ENCODE results near the gene HOXD9. TPM values are rescaled to one million over a fixed set of nuclear protein-coding genes. Genes with fewer than 3 reads are reported as not detected.

The HOXD9 gene
- polyA plus RNA-seq, 1 of the 3 experiments (the other 2 are of a cell fraction), result 4.8 TPM

GRCh38 chr2:176129813-176130146 is 7.3 kb downstream of the HOXD9 start (continued):
- no peak for TF ChIP-seq MEF2A (IDR thresholded peaks at IDR 0.05; ENCODE audit: borderline replicate concordance, low read depth)
- TF ChIP-seq FOSL2 (IDR thresholded peaks at IDR 0.05; ENCODE audit: borderline replicate concordance, low read depth), result no peak

- POLR2A ChIA-PET, result interaction anchor here (0.9 to 6.3 kb wide), 9 partner anchors 8 to 700 kb away, joined by 3 to 45 read pairs (median 7); partner anchors contain the start of gene HOXD9
- CTCF ChIA-PET, result interaction anchor here (1.0 to 26.1 kb wide), 12 partner anchors 8 to 1019 kb away, joined by 3 to 1047 read pairs (median 9); no protein-coding TSS in a partner anchor
- Histone ChIP-seq H3K9me3 (no peaks in the 10 kb centered on the region), H3K9me2 (no peaks in the 10 kb centered on the region), H3K9ac (peak overlapping the region; percentile 66), H3K27ac (ENCODE audit: low read depth in 2 of 2, low read length in 1 of 2) (peak overlapping the region; percentile 62 to 63), H3K27me3 (ENCODE audit: insufficient read depth) (no peaks in the 10 kb centered on the region), H3K4me1 (ENCODE audit: control insufficient read depth in 1 of 2, insufficient read depth in 2 of 2, low read depth in 1 of 2, low read length in 1 of 2) (peaks cover 30 to 38% of the 10 kb centered on the region in 2 experiments), H3F3A (replicated peaks; ENCODE audit: insufficient read depth) (peaks cover 24% of the 10 kb centered on the region), H3K36me3 (replicated peaks in 1 of 2; ENCODE audit: control insufficient read depth in 1 of 2, insufficient read depth in 2 of 2, low read length in 1 of 2) (no peaks in the 10 kb centered on the region), H3K4me3 (ENCODE audit: low read depth in 2 of 2, low read length in 1 of 2) (peak overlapping the region; percentile 69), H3K79me2 (ENCODE audit: insufficient read depth) (peaks cover 10% of the 10 kb centered on the region), H4K20me1 (ENCODE audit: insufficient read depth) (no peaks in the 10 kb centered on the region), H2AFZ (ENCODE audit: low read depth) (peak overlapping the region; percentile 53; the same call in 1 of the 2 replicates), H3K4me2 (peak overlapping the region; percentile 81)
- 18% methylated on average over 20 of the region's 100 CpGs for WGBS (ENCODE audit: low lambda C conversion rate)
- TF ChIP-seq EP300 (IDR thresholded peaks at IDR 0.05; ENCODE audit: borderline replicate concordance in 1 of 2, low read depth in 1 of 2, low read length in 1 of 2), result 0 out of 4 replicates have a peak, but pooled peaks of 1 of the 2 experiments have one; percentile 5
- peak; percentile 5; the same call in 1 of the 2 replicates for TF ChIP-seq MXI1 (IDR thresholded peaks at IDR 0.05; ENCODE audit: low read depth, low read length)
- TF ChIP-seq EZH2phosphoT487 (IDR thresholded peaks at IDR 0.05; ENCODE audit: borderline replicate concordance, low read depth), result no peak
- no peak for TF ChIP-seq FOXM1 (IDR thresholded peaks at IDR 0.05; ENCODE audit: low read depth)
- TF ChIP-seq YY1 (IDR thresholded peaks at IDR 0.05; ENCODE audit: low read depth), result no peak
- TF ChIP-seq ZBTB33 (IDR thresholded peaks at IDR 0.05; ENCODE audit: borderline replicate concordance, low read depth), result no peak
- TF ChIP-seq RXRA (IDR thresholded peaks at IDR 0.05; ENCODE audit: borderline replicate concordance, low read depth), result no peak
- no peak for TF ChIP-seq RCOR1 (IDR thresholded peaks at IDR 0.05; ENCODE audit: low read length)
- no peak for TF ChIP-seq GATA2 (CRISPR knock-in tag; IDR thresholded peaks at IDR 0.05)
- TF ChIP-seq TAF1 (IDR thresholded peaks at IDR 0.05; ENCODE audit: borderline replicate concordance, low read depth, low read length), result no peak
- TF ChIP-seq REST (IDR thresholded peaks at IDR 0.05; ENCODE audit: low read depth, low read length), result no peak
- TF ChIP-seq NFIC (IDR thresholded peaks at IDR 0.05; ENCODE audit: borderline replicate concordance), result no peak
- peak; percentile 42 for TF ChIP-seq PBX3 (IDR thresholded peaks at IDR 0.05)
- no peak; the same call in 1 of the 2 replicates for TF ChIP-seq POLR2AphosphoS5 (IDR thresholded peaks at IDR 0.05; ENCODE audit: low read depth, low read length)
- 0 out of 2 replicates have a peak, but pooled peaks have one; percentile 17 for TF ChIP-seq CTCF (IDR thresholded peaks at IDR 0.05)
- no peak for TF ChIP-seq RFX5 (IDR thresholded peaks at IDR 0.05; ENCODE audit: low read length)
- TF ChIP-seq TEAD4 (IDR thresholded peaks at IDR 0.05; ENCODE audit: borderline replicate concordance, insufficient read depth), result no peak
- peak; percentile 57 for TF ChIP-seq NRF1 (IDR thresholded peaks at IDR 0.05; ENCODE audit: low read depth, low read length)
- TF ChIP-seq FOSL2 (IDR thresholded peaks at IDR 0.05; ENCODE audit: borderline replicate concordance, low read depth), result no peak
- peak; percentile 80 for DNase-seq
These were observed 7.8 kb downstream of the HOXD9 start for GRCh38 chr2:176130147-176130956.
